ENCODE data around the gene SPR. TPM values are rescaled to one million over a fixed set of nuclear protein-coding genes. Genes with fewer than 3 reads are reported as not detected.

The SPR gene
- total RNA-seq (1 to 10 TPM in 2 of 5 experiments, under 1 TPM in 2, not detected in 1; 0.24 to 2.3 (median 0.98) TPM), polyA plus RNA-seq (1 to 10 TPM in 1 of 2 donors, not detected in 1; 1.0 TPM), total RNA-seq (0.40 reads per million)

- POLR2A ChIA-PET, result no interaction called here
- H3K4me3 ChIP-seq (ENCODE audit: low read length), result peak within 1 kb of the TSS; percentile 43
Measured at GRCh38 chr2:72887032-72887739, at the start of gene SPR. Gene SPR, plus strand, starts transcription at chr2:72887408. Its CDS starts 25 bp downstream, at chr2:72887433.

DNA sequence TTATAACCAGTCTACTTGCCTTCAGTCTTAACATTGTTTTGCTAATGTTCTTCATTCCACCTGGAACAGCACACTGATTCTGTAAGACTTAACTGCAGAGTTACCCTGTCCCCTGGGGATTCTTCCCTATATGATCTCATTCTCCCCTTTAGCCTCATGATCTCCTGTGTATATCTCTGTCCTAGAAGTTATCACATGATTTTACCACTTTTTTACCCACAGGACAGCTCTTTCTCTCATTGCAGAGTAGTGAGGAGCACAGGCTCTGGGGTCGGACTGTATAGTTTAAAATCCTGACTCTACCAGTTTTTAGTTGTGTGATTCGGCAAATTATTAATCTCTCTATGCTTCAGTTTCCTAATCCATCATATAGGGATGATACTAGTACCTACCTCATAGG, 47.1 kb upstream of the SPR start:
- ChIA-PET POLR2A (no interaction called here), CTCF (interaction anchor here (0.6 kb wide), 1 partner anchor 27 kb away, joined by 3 read pairs; no protein-coding TSS in a partner anchor)
- Mint-ChIP-seq H3K36me3 (peaks cover 0 to 3% (median 0%) of the 10 kb centered on the region in 5 donors), H3K27ac (no peak overlapping the region), H3K4me3 (no peak overlapping the region), H3K4me1 (no peaks in the 10 kb centered on the region), H3K9me3 (peaks cover 0 to 3% (median 0%) of the 10 kb centered on the region in 11 donors), H3K27me3 (peaks cover 16 to 30% (median 24%) of the 10 kb centered on the region in 5 donors)
- Histone ChIP-seq H3K27ac (ENCODE audit: low read depth, low read length) (no peak overlapping the region), H3K4me3 (ENCODE audit: low read length) (no peak overlapping the region), H3K4me1 (ENCODE audit: control insufficient read depth in 2 of 2, insufficient read depth in 2 of 2, low read length in 2 of 2) (no peaks in the 10 kb centered on the region), H3K27me3 (ENCODE audit: control insufficient read depth in 2 of 2, insufficient read depth in 2 of 2, low read length in 2 of 2) (no peaks in the 10 kb centered on the region), H3K36me3 (ENCODE audit: control insufficient read depth in 2 of 3, insufficient read depth in 3 of 3, low read length in 3 of 3) (no peaks in the 10 kb centered on the region), H3K9me3 (ENCODE audit: control insufficient read depth in 2 of 3, low read length in 3 of 3) (no peaks in the 10 kb centered on the region)
- ATAC-seq (no peak), DNase-seq (no peak)
- intact Hi-C loops (cut with micrococcal nuclease), result no loop called here

More at GRCh38 chr2:72887032-72887739, at the start of gene SPR:
- DNase-seq (peak; percentile 10 to 78 (median 33)), ATAC-seq (peak; percentile 87)
- no peaks in the 10 kb centered on the region for H3K9me3 ChIP-seq (ENCODE audit: control insufficient read depth in 2 of 3, low read length in 3 of 3)
- peaks cover 0 to 6% of the 10 kb centered on the region in 2 donors for H3K27me3 ChIP-seq (ENCODE audit: control insufficient read depth in 2 of 2, insufficient read depth in 2 of 2, low read length in 2 of 2)
- CTCF ChIA-PET, result interaction anchor here (0.7 to 2.0 kb wide), 4 partner anchors 22 to 324 kb away, joined by 3 to 6 read pairs (median 4); no protein-coding TSS in a partner anchor
- Mint-ChIP-seq H3K27me3 (peaks cover 35 to 74% (median 71%) of the 10 kb centered on the region in 5 donors), H3K4me3 (peak within 1 kb of the TSS; percentile 74 to 87 (median 80)), H3K27ac (no peak within 1 kb of the TSS), H3K4me1 (peaks cover 0 to 15% (median 9%) of the 10 kb centered on the region in 7 donors), H3K36me3 (peaks cover 0 to 5% (median 0%) of the 10 kb centered on the region in 5 donors), H3K9me3 (peaks cover 0 to 2% (median 0%) of the 10 kb centered on the region in 11 donors)
- intact Hi-C loops (cut with micrococcal nuclease), result loop anchor here (1.0 to 10.0 kb wide), 4 partner anchors 62 to 408 kb away; partner anchors contain the start of genes EGR4 (in 1 of the 2) and SFXN5 (in 1 of the 2)
- peaks cover 0 to 7% of the 10 kb centered on the region in 2 donors for H3K4me1 ChIP-seq (ENCODE audit: control insufficient read depth in 2 of 2, insufficient read depth in 2 of 2, low read length in 2 of 2)
- no peaks in the 10 kb centered on the region for H3K36me3 ChIP-seq (ENCODE audit: control insufficient read depth in 2 of 3, insufficient read depth in 3 of 3, low read length in 3 of 3)
- no peak within 1 kb of the TSS for H3K27ac ChIP-seq (ENCODE audit: low read depth, low read length)

DNA sequence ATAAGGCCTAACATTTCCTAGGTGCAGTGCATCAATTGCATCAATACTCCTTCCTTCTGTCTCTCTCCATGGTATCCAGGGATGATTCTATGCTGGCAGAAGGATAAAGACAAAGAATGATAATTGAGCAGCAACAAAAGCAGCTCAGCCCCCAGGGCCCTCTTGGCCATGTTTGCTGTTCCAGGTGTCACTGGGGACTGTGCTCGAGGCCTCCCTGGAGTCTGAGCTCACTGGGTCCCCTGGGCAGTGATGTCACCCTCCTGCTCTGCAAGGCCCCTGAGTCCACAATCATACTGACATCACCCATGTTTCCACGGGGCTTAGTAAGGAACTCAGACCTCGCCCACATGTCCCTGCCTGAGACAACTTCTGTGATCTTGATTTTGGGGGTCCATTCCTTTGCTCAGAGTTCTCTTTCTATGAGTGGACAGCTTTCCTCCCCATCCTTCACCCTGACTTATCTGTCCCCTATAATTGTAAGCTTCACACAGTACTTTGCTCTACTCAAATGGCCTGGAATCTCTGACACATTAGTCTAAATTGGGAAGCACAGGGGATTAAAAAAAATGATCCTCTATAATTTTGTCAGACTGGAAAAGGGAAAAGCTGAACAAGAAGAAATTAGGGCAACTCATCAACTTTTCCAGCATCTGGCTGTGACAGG, 45.6 kb upstream of the SPR start:
- no peak for ATAC-seq
- Histone ChIP-seq H3K36me3 (ENCODE audit: control insufficient read depth in 2 of 3, insufficient read depth in 3 of 3, low read length in 3 of 3) (no peaks in the 10 kb centered on the region), H3K4me1 (ENCODE audit: control insufficient read depth in 2 of 2, insufficient read depth in 2 of 2, low read length in 2 of 2) (no peaks in the 10 kb centered on the region), H3K9me3 (ENCODE audit: control insufficient read depth in 2 of 3, low read length in 3 of 3) (no peaks in the 10 kb centered on the region), H3K4me3 (ENCODE audit: low read length) (no peak overlapping the region), H3K27me3 (ENCODE audit: control insufficient read depth in 2 of 2, insufficient read depth in 2 of 2, low read length in 2 of 2) (no peaks in the 10 kb centered on the region), H3K27ac (ENCODE audit: low read depth, low read length) (no peak overlapping the region)
- DNase-seq, result no peak
- POLR2A ChIA-PET, result no interaction called here
- Mint-ChIP-seq H3K36me3 (peaks cover 0 to 3% (median 0%) of the 10 kb centered on the region in 5 donors), H3K4me3 (no peak overlapping the region), H3K9me3 (peaks cover 0 to 3% (median 0%) of the 10 kb centered on the region in 11 donors), H3K4me1 (no peaks in the 10 kb centered on the region), H3K27ac (no peak overlapping the region), H3K27me3 (peaks cover 16 to 30% (median 19%) of the 10 kb centered on the region in 5 donors)
- intact Hi-C loops (cut with micrococcal nuclease), result no loop called here
- CTCF ChIA-PET, result interaction anchor here (1.1 to 1.3 kb wide), 3 partner anchors 14 to 67 kb away, joined by 3 to 4 read pairs (median 3); no protein-coding TSS in a partner anchor

DNA sequence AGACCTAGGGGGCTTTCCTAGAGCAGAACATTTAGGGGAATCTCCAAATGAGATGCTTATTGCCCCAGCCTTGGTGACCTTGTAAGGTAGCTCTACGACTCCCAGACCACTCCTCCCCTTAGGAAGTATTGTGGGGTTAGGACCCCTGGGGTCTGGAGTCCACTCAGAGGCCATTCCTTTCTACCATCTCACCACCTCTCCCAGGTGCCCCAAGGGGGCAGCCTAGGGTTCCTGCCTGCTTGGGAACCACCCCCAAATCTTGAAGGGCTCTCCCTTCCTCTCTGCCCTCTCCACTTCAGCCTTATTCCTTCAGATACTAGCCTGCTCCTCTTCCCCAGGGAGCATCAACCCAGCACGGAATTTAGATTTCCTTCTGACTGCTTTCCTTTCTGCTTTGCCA, 43.9 kb upstream of the SPR start:
- no peaks in the 10 kb centered on the region for H3K4me1 Mint-ChIP-seq
- H3K36me3 Mint-ChIP-seq, result peaks cover 0 to 3% (median 0%) of the 10 kb centered on the region in 5 donors
- intact Hi-C loops (cut with micrococcal nuclease), result no loop called here
- no peak overlapping the region for H3K27ac Mint-ChIP-seq
- H3K4me1 ChIP-seq (ENCODE audit: control insufficient read depth in 2 of 2, insufficient read depth in 2 of 2, low read length in 2 of 2), result no peaks in the 10 kb centered on the region
- no peak overlapping the region for H3K27ac ChIP-seq (ENCODE audit: low read depth, low read length)
- no peaks in the 10 kb centered on the region for H3K27me3 ChIP-seq (ENCODE audit: control insufficient read depth in 2 of 2, insufficient read depth in 2 of 2, low read length in 2 of 2)
- ATAC-seq (no peak), DNase-seq (no peak)
- CTCF ChIA-PET, result no interaction called here
- H3K27me3 Mint-ChIP-seq, result peaks cover 12 to 30% (median 19%) of the 10 kb centered on the region in 5 donors
- no peaks in the 10 kb centered on the region for H3K9me3 ChIP-seq (ENCODE audit: control insufficient read depth in 2 of 3, low read length in 3 of 3)
- POLR2A ChIA-PET, result no interaction called here
- H3K9me3 Mint-ChIP-seq, result peaks cover 0 to 3% (median 0%) of the 10 kb centered on the region in 11 donors
- no peak overlapping the region for H3K4me3 ChIP-seq (ENCODE audit: low read length)
- H3K4me3 Mint-ChIP-seq, result no peak overlapping the region
- no peaks in the 10 kb centered on the region for H3K36me3 ChIP-seq (ENCODE audit: control insufficient read depth in 2 of 3, insufficient read depth in 3 of 3, low read length in 3 of 3)

- no peak overlapping the region for H3K4me3 ChIP-seq (ENCODE audit: low read length)
- H3K27ac ChIP-seq (ENCODE audit: low read depth, low read length), result no peak overlapping the region
- no peaks in the 10 kb centered on the region for H3K4me1 ChIP-seq (ENCODE audit: control insufficient read depth in 2 of 2, insufficient read depth in 2 of 2, low read length in 2 of 2)
- H3K36me3 ChIP-seq (ENCODE audit: control insufficient read depth in 2 of 3, insufficient read depth in 3 of 3, low read length in 3 of 3), result no peaks in the 10 kb centered on the region
- H3K27me3 Mint-ChIP-seq, result peaks cover 4 to 35% (median 15%) of the 10 kb centered on the region in 5 donors
- intact Hi-C loops (cut with micrococcal nuclease), result no loop called here
- H3K4me1 Mint-ChIP-seq, result no peaks in the 10 kb centered on the region
- POLR2A ChIA-PET, result no interaction called here
- CTCF ChIA-PET, result interaction anchor here (1.0 to 1.2 kb wide), 2 partner anchors 8 to 15 kb away, joined by 3 to 4 read pairs; no protein-coding TSS in a partner anchor
- H3K27me3 ChIP-seq (ENCODE audit: control insufficient read depth in 2 of 2, insufficient read depth in 2 of 2, low read length in 2 of 2), result peaks cover 0 to 3% of the 10 kb centered on the region in 2 donors
- ATAC-seq (no peak), DNase-seq (no peak)
- H3K9me3 ChIP-seq (ENCODE audit: control insufficient read depth in 2 of 3, low read length in 3 of 3), result no peaks in the 10 kb centered on the region
- H3K9me3 Mint-ChIP-seq, result no peaks in the 10 kb centered on the region
- no peaks in the 10 kb centered on the region for H3K36me3 Mint-ChIP-seq
- no peak overlapping the region for H3K4me3 Mint-ChIP-seq
- no peak overlapping the region for H3K27ac Mint-ChIP-seq
Measured at GRCh38 chr2:72846171-72847095, 40.8 kb upstream of the SPR start.
